K562 (cell line): ENCODE data around the gene C4orf46. TPM values are rescaled to one million over a fixed set of nuclear protein-coding genes. Genes with fewer than 3 reads are reported as not detected.

ENCODE experiments used
- ATAC-seq: fragments of 200-7000 bp; cut with Tn5 transposase; 3 replicates; pipeline ENCODE4 v1.9.1; 2020; ENCODE audit warnings: moderate library complexity
- BruUV-seq: library from RNA; stranded (reverse); fragments of 400-500 nt; replicated peaks from 2 replicates; lab custom pipeline; 2021; lab: Mats Ljungman, UMichigan
- CTCF ChIA-PET: fragments of 300-600 bp; formaldehyde crosslinking; extraction: SDS; loops from one replicate; lab custom pipeline; 2021; ENCODE audit warnings: low intra/inter-chr PET ratio; lab: Yijun Ruan, JAX
- POLR2A ChIA-PET: fragments of 300-600, 350-650 bp; sonication (Branson Sonifier 250); formaldehyde crosslinking; extraction: SDS; loops from one replicate; lab custom pipeline; 2021; ENCODE audit warnings: antibody characterized with exemption, inconsistent platforms; lab: Yijun Ruan, JAX
- DNase-seq, 4 experiments: peaks; one replicate each; pipeline versions ENCODE4 v3.0.0 to v3.0.0-alpha.2; 2011 to 2018; ENCODE audit warnings: low spot score in 3 of 4, mixed read lengths in 3 of 4; ENCODE audit errors: extremely low read depth in 1 of 4
- FAIRE-seq: peaks from 2 replicates; lab custom pipeline; 2011; peaks lifted over from hg19 to GRCh38; lab: Jason Lieb, UNC
- H2AFZ ChIP-seq: 2 replicates; pipeline ENCODE4 v1.6.0; 2011; ENCODE audit warnings: low read depth, low read length, control low read depth, inconsistent platforms
- H3K27ac ChIP-seq: fragments of 200-600 bp; 3 replicates; pipeline ENCODE4 v1.8.0; 2011; ENCODE audit warnings: low read depth, mild to moderate bottlenecking, control low read depth, inconsistent platforms, low read length, moderate library complexity, mixed read lengths; ENCODE audit errors: extremely low read depth
- H3K27me3 ChIP-seq, 2 experiments: fragments of 300-600 bp in 1 of 2; 2 replicates in 1 of 2; 3 replicates in 1 of 2; pipeline versions ENCODE4 v1.6.0 to v1.8.0; 2011; ENCODE audit warnings: inconsistent platforms in 2 of 2, low read length in 2 of 2, mild to moderate bottlenecking in 1 of 2, mixed read lengths in 1 of 2, moderate library complexity in 1 of 2; ENCODE audit not compliant: control insufficient read depth in 2 of 2, insufficient read depth in 2 of 2
- H3K36me3 ChIP-seq: fragments of 300-600 bp; 3 replicates; pipeline ENCODE4 v1.8.0; 2011; ENCODE audit warnings: mild to moderate bottlenecking, low read length, inconsistent platforms; ENCODE audit not compliant: control insufficient read depth, insufficient read depth
- H3K4me1 ChIP-seq, 2 experiments: fragments of 200-600 bp in 1 of 2; replicated peaks in 1 of 2; 2 replicates in 1 of 2; 3 replicates in 1 of 2; pipeline versions ENCODE4 v1.5.1 to v1.8.0; 2011; ENCODE audit warnings: inconsistent platforms in 2 of 2, low read length in 2 of 2, mild to moderate bottlenecking in 1 of 2, mixed read lengths in 1 of 2, moderate library complexity in 1 of 2; ENCODE audit not compliant: control insufficient read depth in 2 of 2, insufficient read depth in 2 of 2
- H3K4me2 ChIP-seq: 2 replicates; pipeline ENCODE4 v1.6.1; 2011; ENCODE audit warnings: low read length, control low read depth, inconsistent platforms, mixed read lengths; ENCODE audit not compliant: insufficient read depth
- H3K4me3 ChIP-seq: fragments of 200-600 bp; sonication (generic), shearing (Covaris generic); 2 replicates; pipeline ENCODE4 v1.5.1; 2016; ENCODE audit warnings: control low read depth, inconsistent platforms
- H3K79me2 ChIP-seq: fragments of 200-600 bp; 3 replicates; pipeline ENCODE4 v1.8.0; 2011; ENCODE audit warnings: low read length, inconsistent platforms; ENCODE audit not compliant: control insufficient read depth, insufficient read depth
- H3K9ac ChIP-seq, 2 experiments: 2 replicates each; pipeline versions ENCODE4 v1.6.0 to v1.6.1; 2011; ENCODE audit warnings: low read depth in 2 of 2, low read length in 2 of 2, control low read depth in 1 of 2, inconsistent platforms in 1 of 2, mild to moderate bottlenecking in 1 of 2, mixed read lengths in 1 of 2; ENCODE audit not compliant: insufficient read depth in 1 of 2
- H3K9me1 ChIP-seq: one replicate; pipeline ENCODE4 v1.6.0; 2011; ENCODE audit warnings: inconsistent platforms, mild to moderate bottlenecking, low read length, moderate library complexity; ENCODE audit not compliant: control insufficient read depth, insufficient read depth
- H3K9me3 ChIP-seq: replicated peaks from 2 replicates; pipeline ENCODE4 v1.5.1; 2011; ENCODE audit warnings: low read depth, low read length, inconsistent platforms; ENCODE audit not compliant: control insufficient read depth, insufficient read depth
- H4K20me1 ChIP-seq: replicated peaks from 2 replicates; pipeline ENCODE4 v1.6.1; 2011; ENCODE audit warnings: low read length, inconsistent platforms, mixed read lengths; ENCODE audit not compliant: control insufficient read depth, insufficient read depth
- CCAR2 ChIP-seq: fragments of 200-400 bp; formaldehyde crosslinking; IDR thresholded peaks from 2 replicates; pipeline ENCODE4 v1.6.1; 2017; ENCODE audit warnings: mild to moderate bottlenecking, low read depth, low read length
- DIDO1 ChIP-seq: fragments of 450-650 bp; IDR thresholded peaks from 2 replicates; pipeline ENCODE4 v1.6.1; 2016; ENCODE audit warnings: low read depth, missing biosample characterization, missing genetic modification characterization
- FOXM1 ChIP-seq, 2 experiments: fragments of 450-650 bp in 1 of 2; sonication (generic) in 1 of 2; formaldehyde crosslinking in 1 of 2; IDR thresholded peaks; 2 replicates each; pipeline versions ENCODE4 v1.6.1 to v1.9.0; 2017 to 2022; ENCODE audit warnings: low read depth in 2 of 2, mild to moderate bottlenecking in 2 of 2, missing genetic modification reagents in 1 of 2, moderate library complexity in 1 of 2
- HCFC1 ChIP-seq: IDR thresholded peaks from 2 replicates; pipeline ENCODE4 v1.6.1; 2012; ENCODE audit warnings: low read depth, low read length, improper control_type of control experiment
- POLR3A ChIP-seq: IDR thresholded peaks from 2 replicates; pipeline ENCODE4 v1.6.1; 2011; ENCODE audit warnings: borderline replicate concordance, mild to moderate bottlenecking, moderate library complexity; ENCODE audit not compliant: insufficient read length, insufficient read depth; ENCODE audit errors: extremely low read depth
- SMARCC2 ChIP-seq: fragments of 450-650 bp; IDR thresholded peaks from 2 replicates; pipeline ENCODE4 v1.6.1; 2017; ENCODE audit warnings: antibody characterized with exemption, moderate library complexity, mild to moderate bottlenecking, low read depth
- TFE3 ChIP-seq: fragments of 450-650 bp; formaldehyde crosslinking; IDR thresholded peaks from 2 replicates; pipeline ENCODE4 v1.4.0; 2020; ENCODE audit warnings: mild to moderate bottlenecking, mixed read lengths
- WHSC1 ChIP-seq: IDR thresholded peaks from one replicate; pipeline ENCODE4 v1.6.1; 2012; ENCODE audit warnings: low read length, control low read depth, inconsistent platforms
- ZNF707 ChIP-seq: fragments of 250-450 bp; sonication (Bioruptor Pico); conservative IDR thresholded peaks from 2 replicates; pipeline ENCODE4 v1.8.0; 2022; ENCODE audit warnings: inconsistent platforms, mild to moderate bottlenecking, moderate library complexity
- WGBS: fragments of 100-300 bp; shearing (Covaris generic); methylation state at CpG from one replicate; pipeline ENCODE4 v1.1.6; 2016; ENCODE audit warnings: low coverage, mixed read lengths; ENCODE audit not compliant: insufficient coverage; ENCODE audit errors: missing lambda C conversion rate; 5-methylcytosine and 5-hydroxymethylcytosine counted together
- in situ Hi-C: fragments of 300-500 bp; cut with MboI; formaldehyde crosslinking; loops from 4 replicates; pipeline ENCODE4 v1.15.0; 2018; ENCODE audit warnings: inconsistent platforms, mixed read lengths
- intact Hi-C: fragments of 100-400 bp; cut with micrococcal nuclease; formaldehyde crosslinking; loops from 2 replicates; pipeline ENCODE4 v1.14.2; 2022
- polyA plus RNA-seq, 8 experiments: library from polyadenylated mRNA; depleted of rRNA in 4 of 8; stranded (reverse) in 5 of 8; unstranded in 3 of 8; fragments of >200 nt; fragmentation: Nextera tagmentation in 2 of 8; fragmentation: Illumina TruSeq in 1 of 8; extraction: Ambion mirVana in 2 of 8; extraction: Trizol in 1 of 8; gene quantifications; 2 replicates each; pipeline versions ENCODE4 v1.2.1 to v1.2.3, GENCODE V29; 2011 to 2014; ENCODE audit warnings: inconsistent platforms in 1 of 8, missing spikeins in 1 of 8
- total RNA-seq, 7 experiments: library from RNA; depleted of rRNA in 6 of 7; stranded (reverse); fragments of >200 nt in 6 of 7; fragmentation: Illumina TruSeq in 2 of 7; extraction: Trizol in 2 of 7; gene quantifications; 2 replicates each; pipeline versions ENCODE4 v1.2.1 to v1.2.3, GENCODE V29; 2011 to 2021; ENCODE audit warnings: low replicate concordance in 1 of 7
- TF ChIP-seq, protein P1 (sequence below): fragments of 250-450 bp; sonication (Bioruptor Pico); IDR thresholded peaks from 2 replicates; pipeline ENCODE4 v1.8.0; 2021; ENCODE audit warnings: moderate library complexity, mild to moderate bottlenecking, inconsistent platforms

C4orf46 gene
- total and polyA plus RNA-seq, 9 of the 15 experiments (the other 6 are each of a cell fraction or from before 2014, with no cell fraction given) = 9.7 to 24.4 (median 17.0) TPM

- TF ChIP-seq FOXM1 (IDR thresholded peaks at IDR 0.05; ENCODE audit: low read depth) (no peak), FOXM1 (CRISPR knock-in tag; IDR thresholded peaks at IDR 0.05; ENCODE audit: low read depth) (no peak), HCFC1 (no peak), POLR3A (no peak), WHSC1 (no peak), DIDO1 (tag) (no peak), CCAR2 (no peak), SMARCC2 (no peak)
- TF ChIP-seq, protein P1, sequence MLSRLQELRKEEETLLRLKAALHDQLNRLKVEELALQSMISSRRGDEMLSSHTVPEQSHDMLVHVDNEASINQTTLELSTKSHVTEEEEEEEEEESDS = no peak
- TF ChIP-seq, all 486 proteins: peak for 0
Measured at GRCh38 chr4:158688813-158689212, 17.1 kb upstream of the C4orf46 start (continued).

- no peaks in the 10 kb centered on the region for H3K79me2 ChIP-seq
- H3K4me1 ChIP-seq = no peaks in the 10 kb centered on the region
- FAIRE-seq (no peak), DNase-seq (no peak)
- no TSS peak for BruUV-seq
- peak; percentile 3; the same call in 1 of the 2 replicates for TF ChIP-seq TFE3 (CRISPR knock-in tag)
- no peak for TF ChIP-seq ZNF707 (CRISPR knock-in tag)
- TF ChIP-seq, all 486 proteins: peak for 1
- WGBS = 79% methylated on average over 2 of the region's 2 CpGs
- Histone ChIP-seq H3K9me1 (no peaks in the 10 kb centered on the region), H3K9ac (no peak overlapping the region), H3K27me3 (no peaks in the 10 kb centered on the region), H4K20me1 (no peaks in the 10 kb centered on the region), H3K4me2 (no peak overlapping the region), H3K9me3 (no peaks in the 10 kb centered on the region), H3K36me3 (no peaks in the 10 kb centered on the region), H3K4me3 (no peak overlapping the region), H2AFZ (no peak overlapping the region), H3K27ac (no peak overlapping the region)
- intact Hi-C loops = no loop called here
- CTCF ChIA-PET = no interaction called here
- POLR2A ChIA-PET = no interaction called here
- in situ Hi-C loops = no loop called here
- ATAC-seq = no peak
Measured at GRCh38 chr4:158682066-158682465, 10.4 kb upstream of the C4orf46 start.
